Mucosa of descending colon (tissue), 3 donors: ENCODE data around the gene ZNF555. TPM values are rescaled to one million over a fixed set of nuclear protein-coding genes. Genes with fewer than 3 reads are reported as not detected.
"Not testable (repeated sequence)": the region's sequence is repeated elsewhere in the genome, so short reads cannot be mapped to it uniquely, and the experiment has no call there.

Source experiments
- ATAC-seq: fragments of 200-7000 bp; cut with Tn5 transposase; one replicate; pipeline ENCODE4 v1.9.1; 2020; ENCODE audit warnings: mild to moderate bottlenecking, moderate library complexity
- DNase-seq, 3 donors: peaks; one replicate each; pipeline ENCODE4 v3.0.0-alpha.2; 2020
- H3K36me3 ChIP-seq: fragments of 200-600 bp; one replicate; pipeline ENCODE4 v1.8.0; 2021; ENCODE audit warnings: low read depth, mild to moderate bottlenecking
- H3K4me1 ChIP-seq: fragments of 200-600 bp; one replicate; pipeline ENCODE4 v1.8.0; 2021; ENCODE audit warnings: low read depth, mild to moderate bottlenecking
- H3K4me3 ChIP-seq: fragments of 200-600 bp; one replicate; pipeline ENCODE4 v1.8.0; 2021; ENCODE audit warnings: mild to moderate bottlenecking
- H3K9me3 ChIP-seq: fragments of 200-600 bp; one replicate; pipeline ENCODE4 v1.8.0; 2021; ENCODE audit warnings: mild to moderate bottlenecking
- intact Hi-C, 2 donors: fragments of 100-400 bp; cut with DNase I in 1 of 2; cut with micrococcal nuclease in 1 of 2; formaldehyde crosslinking; loops; one replicate each; pipeline versions ENCODE4 v1.11.0 to v1.11.1; 2022; cut with DNase I, micrococcal nuclease
- total RNA-seq, 3 donors: library from RNA; stranded (reverse); fragmentation: NEBNext Ultra II Directional in 2 of 3; extraction: Animal tissue kit (Norgen Biotek cat#: 25700) in 2 of 3; gene quantifications; one replicate each; pipeline versions ENCODE4 v1.2.1 to v1.2.4, GENCODE V29; 2021 to 2023
- TF ChIP-seq, protein P1 (sequence below): fragments of 200-600 bp; IDR thresholded peaks from one replicate; pipeline ENCODE4 v1.8.0; 2022; ENCODE audit warnings: antibody characterized with exemption, mild to moderate bottlenecking
- donor health status: DM: no; HTN: no; CAD: no; lungs with moderate emphysema.
- donor health status: DM: no; HTN: no; CAD: no.
- donor health status: DM: no; HTN: yes; CAD: no.

Gene ZNF555
- total RNA-seq, 3 donors from 2014 or later = 3.0 to 8.4 (median 4.8) TPM

GRCh38 chr19:2887391-2887914 is 46.2 kb downstream of the ZNF555 start:
- Histone ChIP-seq H3K9me3 (no peaks in the 10 kb centered on the region), H3K4me3 (no peak overlapping the region), H3K4me1 (peaks cover 5% of the 10 kb centered on the region), H3K36me3 (no peaks in the 10 kb centered on the region)
- intact Hi-C loops = loop anchor here in 1 of 2 donors (10.0 kb wide), 1 partner anchor 277 kb away; no protein-coding TSS in a partner anchor
- peak in 1 of 3 donors; percentile 9 for DNase-seq
- TF ChIP-seq, protein P1, sequence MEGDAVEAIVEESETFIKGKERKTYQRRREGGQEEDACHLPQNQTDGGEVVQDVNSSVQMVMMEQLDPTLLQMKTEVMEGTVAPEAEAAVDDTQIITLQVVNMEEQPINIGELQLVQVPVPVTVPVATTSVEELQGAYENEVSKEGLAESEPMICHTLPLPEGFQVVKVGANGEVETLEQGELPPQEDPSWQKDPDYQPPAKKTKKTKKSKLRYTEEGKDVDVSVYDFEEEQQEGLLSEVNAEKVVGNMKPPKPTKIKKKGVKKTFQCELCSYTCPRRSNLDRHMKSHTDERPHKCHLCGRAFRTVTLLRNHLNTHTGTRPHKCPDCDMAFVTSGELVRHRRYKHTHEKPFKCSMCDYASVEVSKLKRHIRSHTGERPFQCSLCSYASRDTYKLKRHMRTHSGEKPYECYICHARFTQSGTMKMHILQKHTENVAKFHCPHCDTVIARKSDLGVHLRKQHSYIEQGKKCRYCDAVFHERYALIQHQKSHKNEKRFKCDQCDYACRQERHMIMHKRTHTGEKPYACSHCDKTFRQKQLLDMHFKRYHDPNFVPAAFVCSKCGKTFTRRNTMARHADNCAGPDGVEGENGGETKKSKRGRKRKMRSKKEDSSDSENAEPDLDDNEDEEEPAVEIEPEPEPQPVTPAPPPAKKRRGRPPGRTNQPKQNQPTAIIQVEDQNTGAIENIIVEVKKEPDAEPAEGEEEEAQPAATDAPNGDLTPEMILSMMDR = peak; percentile 35
- peak; percentile 76 for ATAC-seq

DNA sequence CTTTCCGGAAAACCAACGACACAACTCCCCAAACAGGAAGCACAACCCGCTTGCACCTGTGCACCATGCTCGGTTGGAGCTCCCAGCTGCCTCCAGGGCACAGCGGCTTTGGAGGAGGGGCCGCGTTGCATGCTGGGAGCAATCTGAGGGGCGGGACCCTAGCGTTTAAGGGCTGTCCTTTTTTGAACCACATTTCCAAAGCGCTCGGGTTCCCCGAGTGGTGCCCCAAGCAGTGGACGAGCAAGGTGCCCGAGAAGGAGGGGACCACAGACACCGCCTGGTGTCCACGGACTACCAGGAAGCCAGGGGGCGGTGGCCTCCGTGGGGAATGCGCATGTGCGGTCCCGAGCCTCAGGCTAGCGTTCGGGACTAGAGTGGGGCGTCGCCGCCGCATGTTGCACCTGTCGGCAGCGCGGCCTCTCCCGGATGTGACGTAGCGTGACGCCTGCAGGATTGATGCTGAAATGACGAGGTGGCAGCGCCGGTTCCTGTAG is 47.5 kb downstream of the ZNF555 start:
- ATAC-seq = peak; percentile 90
- intact Hi-C loops = loop anchor here in 1 of 2 donors (10.0 kb wide), 1 partner anchor 276 kb away; no protein-coding TSS in a partner anchor
- Histone ChIP-seq H3K9me3 (no peaks in the 10 kb centered on the region), H3K4me3 (no peak overlapping the region), H3K4me1 (peaks cover 5% of the 10 kb centered on the region), H3K36me3 (no peaks in the 10 kb centered on the region)
- TF ChIP-seq, protein P1 = no peak
- peak; percentile 30 to 85 (median 54) for DNase-seq

GRCh38 chr19:2890531-2890930 is 49.3 kb downstream of the ZNF555 start:
- intact Hi-C loops, H3K4me3 ChIP-seq, DNase-seq, H3K9me3 ChIP-seq, H3K4me1 ChIP-seq, H3K36me3 ChIP-seq, ATAC-seq: not testable (repeated sequence)

GRCh38 chr19:2896694-2897093 is 55.4 kb downstream of the ZNF555 start:
- TF ChIP-seq, protein P1 = no peak
- Histone ChIP-seq H3K4me3 (no peak overlapping the region), H3K36me3 (peaks cover 4% of the 10 kb centered on the region), H3K9me3 (peaks cover 7% of the 10 kb centered on the region), H3K4me1 (peaks cover 4% of the 10 kb centered on the region)
- ATAC-seq (no peak), DNase-seq (no peak)
- intact Hi-C loops = no loop called here

GRCh38 chr19:2900296-2901252 is 59.3 kb downstream of the ZNF555 start, which contains the start of gene ZNF57:
ZNF57 (plus strand) TSS chr19:2900928; CDS start chr19:2901046, 118 bp downstream.
- Histone ChIP-seq H3K4me3 (peak within 1 kb of the TSS; percentile 44), H3K36me3 (peaks cover 4% of the 10 kb centered on the region), H3K4me1 (peaks cover 6% of the 10 kb centered on the region), H3K9me3 (peaks cover 7% of the 10 kb centered on the region)
- intact Hi-C loops = no loop called here
- ATAC-seq (peak; percentile 96), DNase-seq (peak; percentile 99 to 100 (median 100))
- TF ChIP-seq, protein P1 = no peak
